ENCODE measurements around the gene LCN12. TPM values are rescaled to one million over a fixed set of nuclear protein-coding genes. Genes with fewer than 3 reads are reported as not detected.

Gene LCN12, protein sequence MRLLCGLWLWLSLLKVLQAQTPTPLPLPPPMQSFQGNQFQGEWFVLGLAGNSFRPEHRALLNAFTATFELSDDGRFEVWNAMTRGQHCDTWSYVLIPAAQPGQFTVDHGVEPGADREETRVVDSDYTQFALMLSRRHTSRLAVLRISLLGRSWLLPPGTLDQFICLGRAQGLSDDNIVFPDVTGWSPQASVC
- under 1 TPM in 2 of 6 experiments, not detected in 4; 0.14 to 0.31 TPM for total RNA-seq (2021; fragmentation: NEBNext Ultra II Directional; extraction: Animal tissue kit (Norgen Biotek cat#: 25700))
- long read RNA-seq, result 0 reads

DNA sequence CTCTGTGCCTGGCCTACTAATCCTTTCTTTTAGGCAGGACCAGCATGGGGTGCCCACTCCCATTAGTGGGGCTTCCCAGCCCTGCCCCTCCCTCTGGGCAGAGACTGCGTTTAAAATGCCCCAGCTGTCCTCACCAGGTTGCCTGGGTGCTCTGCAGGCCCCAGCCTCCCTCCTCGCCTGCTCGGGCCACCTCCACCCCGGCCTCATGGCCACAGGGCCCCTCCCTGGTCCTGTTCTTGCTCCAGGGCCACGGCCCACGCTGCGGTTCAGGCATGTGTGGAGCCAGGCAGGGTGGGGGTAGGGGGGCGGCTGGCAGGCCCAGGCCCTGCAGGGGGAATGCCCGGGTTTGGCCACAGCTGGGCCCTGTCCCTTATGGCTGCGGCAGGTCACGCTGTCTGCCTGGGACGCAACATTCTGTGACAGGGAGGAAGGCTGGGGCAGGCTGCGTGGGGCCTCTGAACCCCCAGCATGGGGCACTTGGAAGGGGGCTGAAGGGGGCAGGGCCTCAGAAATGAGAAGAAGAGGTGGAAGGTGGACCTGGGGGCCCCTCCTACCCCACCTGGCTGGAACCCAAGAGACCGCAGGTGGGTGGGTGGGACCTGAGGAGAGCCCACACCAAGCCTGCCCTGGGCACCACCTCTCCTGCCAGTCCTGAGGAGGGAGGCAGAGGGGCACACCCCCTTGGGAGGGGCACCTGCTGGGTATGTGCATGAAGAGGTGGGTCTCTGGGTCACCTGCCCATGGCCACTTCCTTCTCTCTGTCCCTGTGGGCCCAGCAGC is at the start of gene LCN12:
Gene LCN12, plus strand, starts transcription at position 733 of the 780 bp plus-strand sequence. CDS start 55 bp downstream, outside the sequence.
- H3K27ac Mint-ChIP-seq, result no peak within 1 kb of the TSS
- peaks cover 6% of the 10 kb centered on the region for H3K27me3 Mint-ChIP-seq (ENCODE audit: insufficient read depth)
- H3K4me3 Mint-ChIP-seq, result no peak within 1 kb of the TSS
- TF ChIP-seq, protein P1, sequence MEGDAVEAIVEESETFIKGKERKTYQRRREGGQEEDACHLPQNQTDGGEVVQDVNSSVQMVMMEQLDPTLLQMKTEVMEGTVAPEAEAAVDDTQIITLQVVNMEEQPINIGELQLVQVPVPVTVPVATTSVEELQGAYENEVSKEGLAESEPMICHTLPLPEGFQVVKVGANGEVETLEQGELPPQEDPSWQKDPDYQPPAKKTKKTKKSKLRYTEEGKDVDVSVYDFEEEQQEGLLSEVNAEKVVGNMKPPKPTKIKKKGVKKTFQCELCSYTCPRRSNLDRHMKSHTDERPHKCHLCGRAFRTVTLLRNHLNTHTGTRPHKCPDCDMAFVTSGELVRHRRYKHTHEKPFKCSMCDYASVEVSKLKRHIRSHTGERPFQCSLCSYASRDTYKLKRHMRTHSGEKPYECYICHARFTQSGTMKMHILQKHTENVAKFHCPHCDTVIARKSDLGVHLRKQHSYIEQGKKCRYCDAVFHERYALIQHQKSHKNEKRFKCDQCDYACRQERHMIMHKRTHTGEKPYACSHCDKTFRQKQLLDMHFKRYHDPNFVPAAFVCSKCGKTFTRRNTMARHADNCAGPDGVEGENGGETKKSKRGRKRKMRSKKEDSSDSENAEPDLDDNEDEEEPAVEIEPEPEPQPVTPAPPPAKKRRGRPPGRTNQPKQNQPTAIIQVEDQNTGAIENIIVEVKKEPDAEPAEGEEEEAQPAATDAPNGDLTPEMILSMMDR (IDR thresholded peaks at IDR 0.05), result no peak
- H3K9me3 Mint-ChIP-seq, result peaks cover 6% of the 10 kb centered on the region; the same call in 1 of the 2 replicates
- DNase-seq, result no peak
- H3K36me3 Mint-ChIP-seq (ENCODE audit: low read depth), result no peaks in the 10 kb centered on the region
- H3K4me1 Mint-ChIP-seq (ENCODE audit: low read depth), result peaks cover 5% of the 10 kb centered on the region; the same call in 1 of the 2 replicates

DNA sequence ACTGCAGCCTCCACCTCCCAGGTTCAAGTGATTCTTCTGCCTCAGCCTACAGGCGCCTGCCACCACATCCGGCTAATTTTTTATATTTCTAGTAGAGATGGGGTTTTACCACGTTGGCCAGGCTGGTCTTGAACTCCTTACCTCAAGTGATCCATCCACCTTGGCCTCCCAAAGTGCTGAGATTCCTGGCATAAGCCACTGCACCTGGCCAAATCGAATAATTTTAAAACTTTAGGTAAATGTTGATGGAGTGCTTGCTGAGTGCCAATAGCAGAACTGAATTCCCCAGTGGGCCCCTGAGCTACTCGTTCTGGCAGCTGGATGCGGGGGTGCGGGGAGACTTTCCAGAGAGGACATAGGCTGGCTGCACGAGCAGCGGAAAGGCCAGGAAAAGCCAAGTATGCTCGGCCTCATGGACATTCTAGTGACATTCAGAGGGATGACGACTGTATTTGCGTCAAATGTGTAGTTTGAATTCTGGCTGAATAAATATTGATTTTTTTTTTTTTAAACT is 49.0 kb upstream of the LCN12 start:
- Mint-ChIP-seq H3K27me3 (ENCODE audit: insufficient read depth) (no peaks in the 10 kb centered on the region), H3K36me3 (ENCODE audit: low read depth) (peaks cover 17% of the 10 kb centered on the region), H3K4me1 (ENCODE audit: low read depth) (peaks cover 17% of the 10 kb centered on the region), H3K9me3 (no peaks in the 10 kb centered on the region), H3K27ac (no peak overlapping the region), H3K4me3 (no peak overlapping the region)
- DNase-seq, result no peak
- TF ChIP-seq, protein P1 (IDR thresholded peaks at IDR 0.05), result no peak

DNA sequence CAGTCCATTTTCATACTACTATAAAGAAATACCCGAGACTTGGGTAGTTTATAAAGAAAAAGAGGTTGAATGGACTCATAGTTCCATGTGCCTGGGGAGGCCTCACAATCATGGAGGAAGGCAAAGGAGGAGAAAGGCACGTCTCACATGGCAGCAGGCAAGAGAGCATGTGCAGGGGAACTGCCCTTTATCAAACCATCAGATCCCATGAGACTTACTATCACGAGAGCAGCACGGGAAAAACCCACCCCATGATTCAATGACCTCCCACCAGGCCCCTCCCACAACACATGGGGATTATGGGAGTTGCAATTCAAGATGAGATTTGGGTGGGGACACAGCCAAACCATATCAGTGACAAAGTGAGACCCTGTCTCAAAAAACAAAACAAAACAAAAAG is 45.8 kb upstream of the LCN12 start:
- Mint-ChIP-seq H3K4me1 (ENCODE audit: low read depth) (peaks cover 8% of the 10 kb centered on the region), H3K9me3 (no peaks in the 10 kb centered on the region), H3K27me3 (ENCODE audit: insufficient read depth) (no peaks in the 10 kb centered on the region), H3K27ac (no peak overlapping the region), H3K4me3 (no peak overlapping the region), H3K36me3 (ENCODE audit: low read depth) (peaks cover 5% of the 10 kb centered on the region; the same call in 1 of the 2 replicates)
- TF ChIP-seq, protein P1 (IDR thresholded peaks at IDR 0.05), result no peak
- DNase-seq, result no peak

DNA sequence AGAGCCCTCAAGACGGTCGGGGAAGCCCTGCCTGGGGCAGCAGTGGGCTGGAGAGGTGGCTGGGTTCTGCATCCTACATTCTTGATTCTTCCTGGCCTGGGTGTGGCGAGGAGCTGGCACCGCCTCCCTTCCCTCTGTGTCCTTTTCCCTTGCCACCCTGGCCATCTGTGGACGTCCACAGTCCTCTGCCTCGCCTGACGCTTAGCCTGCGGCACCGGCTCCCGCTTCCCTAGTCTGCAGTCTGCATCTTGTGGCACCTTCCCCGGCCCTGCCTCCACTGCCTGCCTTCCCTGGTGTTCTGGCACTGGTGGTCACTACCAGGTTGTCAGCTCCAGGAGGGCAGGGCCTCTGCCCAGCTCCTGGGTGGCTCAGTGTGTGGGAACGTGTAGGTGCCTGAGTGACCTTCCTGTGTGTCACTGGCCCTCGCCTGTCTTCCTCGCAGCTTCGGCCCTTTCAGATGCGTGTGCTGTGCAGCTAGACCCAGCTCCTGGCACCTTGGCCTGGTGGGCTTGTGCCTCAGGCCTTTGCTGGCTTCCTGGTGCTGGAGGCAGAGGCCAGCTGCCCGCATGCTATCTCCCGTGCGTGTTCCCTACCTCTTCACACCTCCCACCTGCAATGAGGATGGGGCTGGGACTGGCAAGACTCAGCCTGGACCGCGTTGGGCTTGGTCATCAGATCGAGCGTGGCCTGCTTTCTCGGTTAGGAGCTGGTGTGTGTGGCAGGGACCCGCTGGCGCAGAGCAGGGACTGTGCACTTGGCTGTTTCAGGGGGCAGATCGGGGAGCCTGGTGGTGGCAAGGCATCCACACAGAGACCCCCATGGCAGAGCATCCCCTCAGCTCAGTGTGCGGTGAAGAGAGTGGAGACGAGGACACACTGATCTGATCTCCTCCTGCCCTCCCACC is 44.8 kb upstream of the LCN12 start:
- Mint-ChIP-seq H3K36me3 (ENCODE audit: low read depth) (peaks cover 5% of the 10 kb centered on the region; the same call in 1 of the 2 replicates), H3K4me3 (no peak overlapping the region), H3K9me3 (no peaks in the 10 kb centered on the region)

More for the DNA sequence above, 44.8 kb upstream of the LCN12 start:
- TF ChIP-seq, protein P1 (IDR thresholded peaks at IDR 0.05), result no peak
- Mint-ChIP-seq H3K27ac (no peak overlapping the region), H3K27me3 (ENCODE audit: insufficient read depth) (no peaks in the 10 kb centered on the region), H3K4me1 (ENCODE audit: low read depth) (no peaks in the 10 kb centered on the region)
- no peak for DNase-seq
